ENCODE measurements around the gene PTGDS.

PTGDS gene

GRCh38 chr9:136957461-136957860 lies 19.8 kb upstream of the PTGDS start:
- DNase-seq: no peak

DNA sequence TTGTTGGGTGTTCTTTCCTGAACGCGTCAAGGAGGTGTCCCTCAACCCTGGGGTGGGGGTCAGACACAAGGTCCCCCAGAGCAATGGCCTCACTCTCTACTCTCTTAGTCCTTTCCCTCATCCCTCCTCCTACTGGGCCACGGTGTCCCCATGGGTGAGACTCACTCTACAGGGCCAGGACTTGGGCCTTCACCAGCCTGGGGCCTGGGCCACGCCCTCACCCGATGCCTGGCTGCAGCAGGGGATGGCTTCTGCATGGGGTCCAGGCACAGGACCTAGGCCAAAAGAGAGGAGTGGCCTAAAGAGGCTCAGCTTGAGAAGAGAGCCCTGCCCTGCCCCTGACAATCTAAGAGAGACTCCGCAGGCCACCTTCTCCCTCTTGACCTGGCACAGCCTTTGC lies 19.4 kb upstream of the PTGDS start:
- no peak for DNase-seq

DNA sequence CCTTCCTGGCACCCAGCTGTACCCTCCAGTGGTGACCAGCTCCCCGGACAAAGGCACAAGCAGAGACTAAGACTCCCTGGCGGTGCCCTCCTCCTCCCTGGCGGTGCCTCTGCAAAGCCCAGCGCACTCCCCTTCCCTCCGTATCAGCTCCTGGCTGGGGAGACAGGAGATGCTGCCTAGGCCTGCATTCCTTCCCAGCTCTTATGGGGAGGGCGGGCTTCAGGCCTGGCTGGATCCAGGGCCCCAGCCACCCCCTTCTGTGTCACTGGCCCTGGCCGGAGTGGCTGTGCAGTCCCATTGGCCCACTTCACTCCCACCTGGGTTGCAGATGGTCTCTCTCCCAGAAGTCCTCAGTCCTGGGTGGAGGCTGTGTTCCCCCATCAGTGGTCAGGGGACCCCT lies 18.8 kb upstream of the PTGDS start:
- DNase-seq: no peak

DNA sequence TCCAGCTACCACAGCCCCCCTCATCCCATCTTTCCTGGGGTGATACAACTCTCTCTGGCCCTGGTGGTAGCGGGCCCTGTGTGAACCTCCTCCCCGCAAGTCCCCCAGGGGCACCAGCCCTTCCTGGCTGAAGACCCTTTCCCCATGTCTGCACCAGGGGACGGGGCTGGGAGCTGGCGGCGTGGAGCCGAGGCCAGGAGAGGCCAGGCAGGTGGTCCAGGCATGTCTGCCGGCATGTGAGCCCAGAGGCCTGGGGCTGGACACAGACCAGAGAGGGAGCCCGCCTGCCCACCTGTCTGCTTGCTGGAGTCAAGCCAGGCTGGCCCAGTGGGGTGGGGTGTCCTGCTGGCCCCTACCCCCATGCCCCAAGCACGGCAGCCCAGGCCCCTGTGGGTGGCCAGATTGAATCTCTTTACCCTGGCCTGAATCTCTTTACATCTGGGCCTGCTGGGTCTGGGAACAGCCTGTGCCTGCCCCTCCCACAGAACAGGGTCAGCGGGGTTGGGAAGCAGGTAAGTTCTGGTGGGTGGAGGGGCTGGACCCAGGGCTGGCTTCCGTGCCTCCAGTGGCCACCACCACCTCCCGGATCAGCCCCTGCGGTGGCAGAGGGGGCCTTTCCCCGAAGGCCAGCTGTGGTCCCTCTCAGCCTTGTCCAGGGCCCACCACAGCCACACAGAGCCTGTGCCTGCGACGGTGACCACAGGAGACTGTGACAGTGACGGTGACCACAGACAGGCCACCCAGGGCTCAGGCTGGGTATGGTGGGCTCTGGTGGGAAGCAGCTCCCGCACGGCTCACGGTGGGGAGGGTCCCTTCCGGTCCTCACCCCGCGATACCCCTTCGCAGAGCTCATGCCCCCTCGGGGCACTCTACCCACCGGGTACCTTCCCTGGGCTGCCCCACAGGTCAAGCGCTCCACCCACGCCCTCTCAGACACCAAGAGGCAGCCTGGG lies 18.1 kb upstream of the PTGDS start:
- DNase-seq: no peak

- DNase-seq: no peak
These were observed 16.9 kb upstream of the PTGDS start for GRCh38 chr9:136960212-136960937.

- no peak for DNase-seq
These were observed 16.4 kb upstream of the PTGDS start for GRCh38 chr9:136960938-136961275.

DNA sequence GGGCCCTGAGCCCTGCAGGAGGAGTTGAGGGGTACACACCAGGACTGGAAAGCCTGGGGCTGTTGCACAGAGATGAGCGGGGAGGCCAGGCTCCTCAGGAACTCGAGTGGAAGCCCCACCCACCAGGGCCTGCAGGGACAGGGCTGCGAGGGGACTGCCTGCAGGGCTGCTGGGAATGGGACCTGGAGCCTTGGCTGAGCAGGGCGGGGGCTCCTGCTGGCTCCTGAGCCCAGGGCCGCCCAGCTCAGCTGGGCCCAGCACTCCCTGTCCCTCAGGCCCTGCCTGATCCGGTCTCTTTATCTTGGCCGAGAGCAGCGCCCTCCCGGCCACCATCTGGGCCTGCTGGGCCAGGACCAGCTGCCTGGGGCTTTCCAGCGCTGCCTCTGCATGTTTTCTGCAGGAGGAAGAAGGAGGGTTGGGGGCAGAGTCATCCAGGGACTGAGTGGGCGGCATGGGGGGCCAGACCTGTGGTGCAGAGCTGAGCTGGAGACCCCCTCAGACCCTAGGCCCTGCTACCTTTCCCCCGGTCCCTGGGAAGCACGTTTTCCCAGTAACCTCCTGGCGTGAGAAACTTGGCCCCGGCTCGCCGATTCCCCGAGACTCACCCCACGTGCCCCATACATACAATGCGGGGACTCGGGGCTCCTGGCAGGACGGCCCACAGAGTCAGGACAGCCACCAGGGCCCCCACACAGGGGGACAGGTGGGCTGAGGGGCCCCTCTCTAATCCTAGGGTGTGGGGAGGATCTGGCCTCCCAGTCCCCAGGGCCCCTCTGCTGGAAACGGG lies 15.8 kb upstream of the PTGDS start:
- peak in 17 of 51 donors; percentile 13 to 63 (median 39) for DNase-seq

GRCh38 chr9:136962163-136962562 lies 15.1 kb upstream of the PTGDS start:
- no peak for DNase-seq

- no peak for DNase-seq
These were observed 14.5 kb upstream of the PTGDS start for GRCh38 chr9:136962701-136963248.

DNA sequence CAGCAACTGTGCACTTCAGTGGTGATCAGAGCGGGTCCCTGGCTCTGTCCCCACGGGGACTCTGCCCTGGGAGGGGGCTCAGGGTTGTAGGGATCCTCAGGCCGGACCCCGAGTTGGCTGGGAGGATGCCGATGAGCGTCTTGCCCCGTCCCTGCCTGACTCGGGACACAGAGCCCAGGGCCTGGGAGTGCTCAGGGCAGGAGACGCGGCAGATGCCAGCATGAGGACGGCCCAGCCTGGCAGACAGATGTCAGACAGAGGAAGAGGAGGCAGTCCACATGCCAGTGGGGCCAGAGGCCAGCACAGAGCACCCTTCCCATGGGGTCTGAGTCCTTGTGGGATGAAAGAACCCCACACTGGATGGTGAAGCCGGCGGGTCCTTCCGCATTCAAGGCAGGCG lies 14.0 kb upstream of the PTGDS start:
- DNase-seq: peak in 8 of 51 donors; percentile 29 to 66 (median 38)

GRCh38 chr9:136963751-136964150 lies 13.6 kb upstream of the PTGDS start:
- no peak for DNase-seq

GRCh38 chr9:136964171-136964689 lies 13.1 kb upstream of the PTGDS start:
- DNase-seq: no peak

- no peak for DNase-seq
These were observed 12.4 kb upstream of the PTGDS start for GRCh38 chr9:136964833-136965422.

- peak in 41 of 51 donors; percentile 19 to 90 (median 73) for DNase-seq
These were observed 11.4 kb upstream of the PTGDS start for GRCh38 chr9:136965771-136966484.

GRCh38 chr9:136968333-136969127 lies 8.8 kb upstream of the PTGDS start:
- DNase-seq: no peak

GRCh38 chr9:136969150-136969549 lies 8.2 kb upstream of the PTGDS start:
- DNase-seq: peak in 2 of 51 donors; percentile 29 to 46

DNA sequence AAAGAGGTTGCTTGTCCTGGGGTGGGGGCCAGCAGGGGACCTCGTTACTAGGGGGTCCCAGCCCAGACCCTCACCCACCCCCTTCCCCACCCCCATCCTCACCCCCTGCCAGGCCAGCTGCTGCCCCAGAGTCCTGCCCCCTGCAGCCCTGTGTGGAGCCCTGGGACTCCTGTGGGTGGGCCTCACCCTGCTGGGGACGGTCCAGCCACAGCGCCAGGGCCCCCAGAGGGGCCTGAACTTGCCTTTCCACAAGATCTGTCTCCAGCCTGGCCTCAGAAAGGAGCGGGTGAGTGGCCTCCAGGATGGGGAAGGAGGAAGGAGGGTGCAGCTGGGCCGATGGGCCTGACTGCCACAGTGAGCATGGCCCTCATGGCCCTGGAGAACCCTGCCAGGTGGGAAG lies 7.5 kb upstream of the PTGDS start:
- DNase-seq: no peak

DNA sequence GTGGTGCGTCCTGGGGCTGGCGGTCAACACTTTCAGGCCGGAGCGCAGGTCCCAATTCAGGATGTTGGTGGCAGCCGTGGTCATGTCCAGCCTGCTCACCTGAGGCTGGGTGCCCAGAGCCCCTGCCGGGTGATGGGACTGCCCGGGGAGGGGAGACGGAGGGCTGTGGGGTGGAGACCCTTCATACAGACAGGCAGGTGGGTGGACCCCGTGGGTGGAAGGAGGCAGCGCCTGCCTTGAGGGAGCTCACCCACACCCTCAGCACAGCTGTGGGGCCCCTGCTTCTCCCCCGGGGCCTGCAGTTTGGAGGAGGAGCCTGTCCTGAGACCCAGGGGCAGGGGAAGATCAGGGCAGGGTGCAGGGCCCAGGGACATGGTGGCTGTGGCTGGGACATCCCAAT lies 6.9 kb upstream of the PTGDS start:
- DNase-seq: no peak

GRCh38 chr9:136971746-136972145 lies 5.6 kb upstream of the PTGDS start:
- DNase-seq: no peak

Data from hypothalamus (tissue), 51 donors.